Right lung (tissue), 5 donors: ENCODE results near the gene FRMPD4. TPM values are rescaled to one million over a fixed set of nuclear protein-coding genes. Genes with fewer than 3 reads are reported as not detected.

Experiments used
- DNase-seq, 2 donors: peaks; one replicate each; pipeline ENCODE4 v3.0.0-alpha.2; 2013
- polyA plus RNA-seq, 5 donors: library from polyadenylated mRNA; unstranded; fragments of 120-200 nt; gene quantifications; one replicate each; pipeline versions ENCODE4 v1.2.1 to v1.2.3, GENCODE V29; 2013; ENCODE audit warnings: inconsistent platforms in 1 of 5, low replicate concordance in 1 of 5; ENCODE audit not compliant: insufficient read length in 5 of 5, insufficient read depth in 1 of 5

Gene FRMPD4
- polyA plus RNA-seq, 5 donors = 0.40 to 1.2 (median 0.76) TPM

DNA sequence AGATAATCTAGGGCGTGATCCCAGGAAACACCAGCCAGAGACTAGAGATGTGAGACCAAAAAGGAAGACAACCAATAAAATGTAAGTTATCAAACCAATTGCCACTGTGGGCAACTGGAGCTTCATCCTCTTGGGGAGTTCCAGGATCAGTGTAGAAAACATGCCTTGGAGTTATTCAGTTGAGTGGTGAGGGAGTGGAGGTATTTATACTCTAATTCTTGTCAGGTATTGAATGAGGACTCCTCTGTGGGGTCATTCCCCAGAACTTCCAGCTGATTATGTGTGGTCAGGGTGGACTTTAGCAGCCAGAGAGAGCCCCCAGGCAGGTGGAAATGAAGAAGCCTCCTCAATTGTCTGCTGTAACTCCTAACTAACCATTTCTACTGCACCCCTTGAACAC is 509.0 kb downstream of the FRMPD4 start:
- no peak for DNase-seq

- DNase-seq = no peak
Measured at GRCh38 chrX:12648995-12649394, 510.7 kb downstream of the FRMPD4 start.

GRCh38 chrX:12657433-12657832 is 519.2 kb downstream of the FRMPD4 start:
- DNase-seq = no peak

DNA sequence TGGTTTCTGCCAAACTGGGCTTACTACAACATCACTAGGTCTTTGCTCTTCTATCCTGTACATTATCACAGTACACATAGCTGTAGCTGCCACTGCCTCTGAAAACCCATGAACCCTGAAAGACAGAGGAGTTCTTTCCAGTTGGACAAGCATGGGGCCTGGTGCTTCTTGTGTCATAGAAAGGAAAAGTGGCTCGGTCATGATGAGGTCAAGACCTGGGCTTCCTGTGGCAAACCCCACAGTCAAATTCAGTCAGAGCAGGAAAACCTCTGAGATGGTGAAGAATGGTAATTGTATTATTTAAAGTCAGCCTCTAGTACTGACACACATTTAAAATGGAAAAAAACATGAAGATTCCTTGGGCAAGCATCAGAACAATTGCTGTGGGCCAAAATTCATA is 519.6 kb downstream of the FRMPD4 start:
- no peak for DNase-seq

GRCh38 chrX:12661464-12661863 is 523.2 kb downstream of the FRMPD4 start:
- DNase-seq = no peak

GRCh38 chrX:12672367-12673106 is 534.3 kb downstream of the FRMPD4 start:
- no peak for DNase-seq

GRCh38 chrX:12673487-12673886 is 535.2 kb downstream of the FRMPD4 start:
- no peak for DNase-seq

- no peak for DNase-seq
Measured at GRCh38 chrX:12679522-12679921, 541.2 kb downstream of the FRMPD4 start.

DNA sequence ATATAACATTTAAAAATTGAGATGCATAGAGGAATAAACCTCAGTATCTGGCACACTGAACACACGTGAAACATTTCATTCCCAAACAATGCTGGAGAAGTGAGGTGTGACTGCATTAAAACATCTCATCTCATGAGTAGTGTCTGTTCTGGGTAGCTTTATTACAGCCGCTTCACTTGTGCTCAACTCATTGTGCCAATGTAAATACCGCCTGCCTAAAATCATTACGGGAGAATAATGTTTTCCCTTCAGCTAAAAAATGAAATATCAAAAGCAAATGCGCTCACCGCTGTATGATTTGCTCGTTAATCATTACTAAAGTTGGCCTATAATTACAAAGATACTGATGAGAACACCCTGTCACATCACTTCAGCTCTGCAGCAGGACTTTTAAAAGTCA is 542.8 kb downstream of the FRMPD4 start:
- DNase-seq = no peak

DNA sequence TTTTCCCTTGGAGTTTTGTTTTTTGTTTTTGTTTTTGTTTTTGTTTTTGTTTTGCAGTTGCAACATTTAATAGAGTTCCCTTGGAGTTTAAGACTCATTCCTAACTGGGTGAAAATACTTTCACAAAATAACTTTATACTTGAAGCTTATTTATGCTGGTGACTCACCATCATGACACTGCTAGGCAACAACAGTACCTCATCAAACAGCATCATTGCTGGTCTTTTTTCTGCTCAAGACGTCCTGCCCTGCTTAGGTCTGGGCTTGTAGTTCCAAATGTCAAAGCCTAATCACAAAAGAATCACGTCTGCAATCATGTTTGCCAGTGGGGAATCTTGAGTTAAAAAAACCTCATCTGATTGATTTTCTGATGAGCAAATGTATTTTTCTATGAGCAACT is 547.3 kb downstream of the FRMPD4 start:
- no peak for DNase-seq

DNA sequence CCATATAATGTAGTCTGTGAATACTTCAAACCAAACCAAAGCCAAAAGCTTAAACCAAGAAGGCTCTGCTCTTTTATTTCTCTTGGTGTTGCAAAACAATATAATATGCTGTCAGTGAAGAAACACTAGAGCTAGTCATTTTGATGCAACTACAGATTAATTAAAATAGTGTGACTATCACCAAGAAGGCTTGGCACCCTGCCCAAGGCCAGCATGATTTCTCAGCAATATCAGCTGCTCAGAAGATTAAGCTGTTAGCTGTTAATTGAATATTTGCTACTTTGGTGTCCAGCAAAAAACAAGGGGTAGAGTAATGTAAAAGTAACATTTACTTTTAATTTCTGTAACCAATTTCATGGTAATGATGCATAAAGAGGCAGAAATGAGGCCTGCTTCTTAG is 548.1 kb downstream of the FRMPD4 start:
- no peak for DNase-seq

GRCh38 chrX:12690646-12691045 is 552.4 kb downstream of the FRMPD4 start:
- no peak for DNase-seq

DNA sequence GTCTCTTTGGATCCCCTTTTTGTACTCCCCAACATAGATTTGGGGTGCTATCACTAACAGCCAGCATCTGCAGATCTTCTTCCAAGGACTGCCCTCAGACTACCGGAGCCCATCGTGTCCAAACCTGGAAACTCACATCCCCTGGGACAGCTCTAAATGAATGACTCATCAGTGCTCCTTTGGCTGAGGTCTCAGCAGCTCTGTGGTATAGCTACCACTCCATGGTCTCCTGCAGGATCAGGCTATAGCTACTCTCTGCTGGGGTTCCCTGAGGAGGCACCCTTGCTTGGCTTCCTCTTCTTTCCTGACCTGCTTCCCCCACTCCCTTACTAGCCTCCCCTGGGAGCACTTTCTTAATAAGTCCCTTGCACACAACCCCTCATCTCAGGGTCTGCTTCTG is 555.5 kb downstream of the FRMPD4 start:
- no peak for DNase-seq

- DNase-seq = no peak
Measured at GRCh38 chrX:12700745-12701144, 562.5 kb downstream of the FRMPD4 start.

- DNase-seq = peak; percentile 11 to 36
Measured at GRCh38 chrX:12701628-12702027, 563.4 kb downstream of the FRMPD4 start.

- DNase-seq = no peak
Measured at GRCh38 chrX:12702509-12703091, 564.3 kb downstream of the FRMPD4 start.

DNA sequence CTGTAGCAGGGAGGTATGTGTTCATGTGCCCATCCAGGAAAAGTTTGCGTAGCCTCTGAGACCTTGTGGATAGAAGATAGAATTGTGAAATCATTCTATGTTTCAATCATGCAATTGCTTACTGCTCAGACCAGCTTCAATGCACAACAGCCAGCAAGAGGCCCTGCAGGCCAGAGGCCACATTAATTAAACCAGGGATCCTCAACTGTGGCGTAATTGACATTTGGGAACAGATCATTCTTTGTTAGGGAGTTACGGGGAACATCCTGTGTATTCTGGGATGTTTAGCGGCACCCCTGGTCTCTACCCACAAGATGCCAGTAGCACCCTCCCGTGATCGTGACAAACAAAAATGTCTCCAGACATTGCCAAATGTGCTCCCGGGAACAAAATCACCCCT is 566.4 kb downstream of the FRMPD4 start:
- DNase-seq = no peak

GRCh38 chrX:12709047-12709446 is 570.8 kb downstream of the FRMPD4 start:
- DNase-seq = no peak

DNA sequence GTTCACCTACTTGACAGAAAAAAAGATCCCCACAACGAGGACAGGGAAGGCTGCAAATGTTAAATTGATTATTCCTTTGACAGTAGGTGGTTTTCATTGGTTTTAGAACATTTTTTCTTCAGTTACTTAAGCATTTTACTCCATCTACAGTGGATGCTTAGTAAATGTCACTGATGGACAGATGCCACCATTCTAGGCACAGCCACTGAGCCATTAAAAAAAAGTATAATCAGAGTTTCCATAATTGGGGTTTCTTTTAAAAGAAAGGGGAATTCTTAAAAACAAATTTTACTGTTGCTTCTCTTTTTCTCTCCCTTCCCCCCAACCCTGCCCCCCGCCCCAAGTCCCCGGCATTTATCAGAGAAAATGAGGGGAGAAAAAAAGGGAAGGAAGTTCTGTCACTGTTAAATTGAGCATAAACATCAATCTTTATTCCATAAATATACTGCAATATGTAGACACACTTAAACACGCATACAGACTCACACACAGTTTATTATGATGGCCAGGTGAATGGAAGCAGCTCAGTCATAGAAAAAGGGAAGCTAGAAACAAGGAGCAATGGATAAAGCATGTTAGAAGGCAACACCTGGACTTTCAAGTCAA is 573.3 kb downstream of the FRMPD4 start:
- DNase-seq = no peak

DNA sequence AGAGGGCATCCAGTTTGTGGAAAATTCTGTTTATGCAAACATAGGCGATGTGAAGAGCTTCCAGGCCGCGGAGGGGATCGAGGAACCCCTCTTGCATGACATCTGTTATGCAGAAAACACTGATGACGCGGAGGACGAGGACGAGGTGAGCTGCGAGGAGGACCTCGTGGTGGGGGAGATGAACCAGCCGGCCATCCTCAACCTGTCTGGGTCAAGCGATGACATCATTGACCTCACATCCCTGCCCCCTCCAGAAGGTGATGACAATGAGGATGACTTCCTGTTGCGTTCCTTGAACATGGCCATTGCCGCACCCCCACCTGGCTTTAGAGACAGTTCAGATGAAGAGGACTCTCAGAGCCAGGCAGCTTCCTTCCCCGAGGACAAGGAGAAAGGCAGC is 578.3 kb downstream of the FRMPD4 start:
- DNase-seq = no peak

GRCh38 chrX:12719837-12720236 is 581.6 kb downstream of the FRMPD4 start:
- DNase-seq = no peak

- DNase-seq = no peak
Measured at GRCh38 chrX:12721042-12721441, 582.8 kb downstream of the FRMPD4 start.

DNA sequence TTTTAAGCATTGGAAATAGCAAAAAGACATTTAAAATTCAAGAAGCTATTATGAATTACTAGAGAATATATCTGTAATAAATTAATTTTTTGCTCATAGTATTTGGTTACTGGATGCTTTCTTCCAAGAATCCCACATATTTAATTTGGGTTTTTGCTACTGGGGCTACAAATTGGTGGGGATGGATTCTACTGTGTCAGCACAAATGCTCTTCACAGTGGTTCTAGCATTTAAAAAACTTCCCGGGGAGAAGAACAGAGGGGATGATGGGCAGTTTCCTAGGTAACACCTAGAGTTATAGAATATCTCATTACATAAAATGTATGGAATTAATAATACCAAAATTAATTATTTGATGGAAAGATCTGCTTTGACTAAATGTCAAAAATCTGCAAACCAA is 584.0 kb downstream of the FRMPD4 start:
- DNase-seq = no peak
